Mucosa of descending colon (tissue), 3 donors: ENCODE measurements around the gene CLDN2. TPM values are rescaled to one million over a fixed set of nuclear protein-coding genes. Genes with fewer than 3 reads are reported as not detected.
"Not testable (repeated sequence)": the region's sequence is repeated elsewhere in the genome, so short reads cannot be mapped to it uniquely, and the experiment has no call there.

Source experiments
- ATAC-seq: fragments of 200-7000 bp; cut with Tn5 transposase; one replicate; pipeline ENCODE4 v1.9.1; 2020; ENCODE audit warnings: mild to moderate bottlenecking, moderate library complexity
- DNase-seq, 3 donors: peaks; one replicate each; pipeline ENCODE4 v3.0.0-alpha.2; 2020
- H3K36me3 ChIP-seq: fragments of 200-600 bp; one replicate; pipeline ENCODE4 v1.8.0; 2021; ENCODE audit warnings: low read depth, mild to moderate bottlenecking
- H3K4me1 ChIP-seq: fragments of 200-600 bp; one replicate; pipeline ENCODE4 v1.8.0; 2021; ENCODE audit warnings: low read depth, mild to moderate bottlenecking
- H3K4me3 ChIP-seq: fragments of 200-600 bp; one replicate; pipeline ENCODE4 v1.8.0; 2021; ENCODE audit warnings: mild to moderate bottlenecking
- H3K9me3 ChIP-seq: fragments of 200-600 bp; one replicate; pipeline ENCODE4 v1.8.0; 2021; ENCODE audit warnings: mild to moderate bottlenecking
- intact Hi-C, 2 donors: fragments of 100-400 bp; cut with DNase I in 1 of 2; cut with micrococcal nuclease in 1 of 2; formaldehyde crosslinking; loops; one replicate each; pipeline versions ENCODE4 v1.11.0 to v1.11.1; 2022; cut with DNase I, micrococcal nuclease
- long read RNA-seq, 2 donors: library from polyadenylated mRNA; unstranded; transcript quantifications; one replicate each; pipeline ENCODE4 v2.0.0, GENCODE V29; 2019 to 2021
- total RNA-seq, 3 donors: library from RNA; stranded (reverse); fragmentation: NEBNext Ultra II Directional in 2 of 3; extraction: Animal tissue kit (Norgen Biotek cat#: 25700) in 2 of 3; gene quantifications; one replicate each; pipeline versions ENCODE4 v1.2.1 to v1.2.4, GENCODE V29; 2021 to 2023
- TF ChIP-seq, protein P1 (sequence below): fragments of 200-600 bp; IDR thresholded peaks from one replicate; pipeline ENCODE4 v1.8.0; 2022; ENCODE audit warnings: antibody characterized with exemption, mild to moderate bottlenecking
- donor health status: DM: no; HTN: no; CAD: no; lungs with moderate emphysema.
- donor health status: DM: no; HTN: no; CAD: no.
- donor health status: DM: no; HTN: yes; CAD: no.

Gene CLDN2, protein sequence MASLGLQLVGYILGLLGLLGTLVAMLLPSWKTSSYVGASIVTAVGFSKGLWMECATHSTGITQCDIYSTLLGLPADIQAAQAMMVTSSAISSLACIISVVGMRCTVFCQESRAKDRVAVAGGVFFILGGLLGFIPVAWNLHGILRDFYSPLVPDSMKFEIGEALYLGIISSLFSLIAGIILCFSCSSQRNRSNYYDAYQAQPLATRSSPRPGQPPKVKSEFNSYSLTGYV
- under 1 TPM; 0.09 to 0.70 (median 0.22) TPM for total RNA-seq
- long read RNA-seq, donor 1, result 0 reads
- long read RNA-seq, donor 2, result 0 reads

DNA sequence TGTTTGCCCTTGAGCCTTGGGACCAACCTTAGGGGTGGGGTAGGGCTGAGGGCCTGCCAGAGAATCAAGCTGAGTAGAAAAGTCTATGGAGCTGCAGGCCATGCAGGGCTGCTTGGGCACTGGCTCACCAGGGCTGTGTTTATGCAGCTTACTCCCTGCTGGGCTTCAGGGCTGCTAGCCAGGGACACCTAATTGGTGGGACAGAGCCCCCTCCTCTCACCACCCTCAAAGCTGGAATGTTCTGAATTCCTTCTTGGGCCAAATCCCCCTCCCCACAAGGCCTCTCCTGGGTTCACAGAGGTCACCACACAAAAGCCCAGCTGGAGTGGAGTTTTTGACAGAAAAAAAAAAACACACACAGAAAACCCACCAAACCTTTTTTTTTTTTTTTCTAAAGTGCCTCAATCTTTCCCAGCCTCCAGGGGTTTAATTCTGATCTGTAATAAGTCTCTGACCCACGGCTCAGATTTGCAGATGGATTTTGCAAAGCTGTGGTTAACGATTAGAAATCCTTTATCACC lies at the start of gene CLDN2:
CLDN2 (plus strand) TSS at position 471 of the 521 bp plus-strand sequence. CDS start 7,827 bp downstream, outside the sequence.
- Histone ChIP-seq H3K9me3 (no peaks in the 10 kb centered on the region), H3K4me1 (no peaks in the 10 kb centered on the region), H3K4me3 (no peak within 1 kb of the TSS), H3K36me3 (no peaks in the 10 kb centered on the region)
- no peak for DNase-seq
- intact Hi-C loops, result no loop called here
- ATAC-seq, result no peak
- TF ChIP-seq, protein P1, sequence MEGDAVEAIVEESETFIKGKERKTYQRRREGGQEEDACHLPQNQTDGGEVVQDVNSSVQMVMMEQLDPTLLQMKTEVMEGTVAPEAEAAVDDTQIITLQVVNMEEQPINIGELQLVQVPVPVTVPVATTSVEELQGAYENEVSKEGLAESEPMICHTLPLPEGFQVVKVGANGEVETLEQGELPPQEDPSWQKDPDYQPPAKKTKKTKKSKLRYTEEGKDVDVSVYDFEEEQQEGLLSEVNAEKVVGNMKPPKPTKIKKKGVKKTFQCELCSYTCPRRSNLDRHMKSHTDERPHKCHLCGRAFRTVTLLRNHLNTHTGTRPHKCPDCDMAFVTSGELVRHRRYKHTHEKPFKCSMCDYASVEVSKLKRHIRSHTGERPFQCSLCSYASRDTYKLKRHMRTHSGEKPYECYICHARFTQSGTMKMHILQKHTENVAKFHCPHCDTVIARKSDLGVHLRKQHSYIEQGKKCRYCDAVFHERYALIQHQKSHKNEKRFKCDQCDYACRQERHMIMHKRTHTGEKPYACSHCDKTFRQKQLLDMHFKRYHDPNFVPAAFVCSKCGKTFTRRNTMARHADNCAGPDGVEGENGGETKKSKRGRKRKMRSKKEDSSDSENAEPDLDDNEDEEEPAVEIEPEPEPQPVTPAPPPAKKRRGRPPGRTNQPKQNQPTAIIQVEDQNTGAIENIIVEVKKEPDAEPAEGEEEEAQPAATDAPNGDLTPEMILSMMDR, result no peak

DNA sequence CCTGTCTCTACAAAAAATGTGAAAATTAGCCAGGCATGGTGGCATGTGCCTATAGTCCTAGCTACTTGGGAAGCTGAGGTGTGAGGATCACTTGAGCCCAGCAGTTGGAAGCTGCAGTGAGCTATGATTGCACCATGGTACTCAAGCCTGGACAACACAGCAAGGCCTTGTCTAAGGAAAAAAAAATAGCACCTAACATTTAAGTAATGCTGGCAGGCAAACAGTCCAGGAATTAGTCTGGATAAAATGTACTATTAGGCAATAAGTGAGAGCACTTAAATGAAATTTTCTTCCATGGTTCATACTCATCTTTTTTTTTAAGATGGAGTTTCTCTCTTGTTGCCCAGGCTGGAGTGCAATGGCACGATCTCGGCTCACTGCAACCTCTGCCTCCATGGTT lies 47.4 kb upstream of the CLDN2 start:
- H3K9me3 ChIP-seq, H3K36me3 ChIP-seq, ATAC-seq, H3K4me1 ChIP-seq, H3K4me3 ChIP-seq, DNase-seq, intact Hi-C loops: not testable (repeated sequence)

DNA sequence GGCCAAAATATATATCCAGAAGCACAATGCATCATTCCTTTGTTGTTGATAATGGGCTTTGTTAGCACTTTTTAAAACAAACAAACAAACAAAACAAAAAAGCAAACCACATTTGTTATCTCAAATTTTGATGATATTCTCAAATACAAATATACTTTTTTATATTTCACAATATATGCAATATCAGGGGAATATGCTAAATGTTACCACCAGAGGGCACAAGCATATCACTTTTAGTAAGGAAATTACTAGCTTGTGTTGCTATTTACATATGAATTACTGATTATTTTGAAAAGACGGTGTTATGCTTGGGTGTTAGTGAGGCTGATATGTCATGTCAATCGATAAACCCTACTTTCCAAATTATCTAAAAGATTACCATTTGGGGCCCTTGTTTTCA lies 46.1 kb upstream of the CLDN2 start:
- no peak overlapping the region for H3K4me3 ChIP-seq
- no peaks in the 10 kb centered on the region for H3K36me3 ChIP-seq
- ATAC-seq (no peak), DNase-seq (peak in 1 of 3 donors; percentile 9)
- no peaks in the 10 kb centered on the region for H3K4me1 ChIP-seq
- H3K9me3 ChIP-seq, result no peaks in the 10 kb centered on the region
- intact Hi-C loops, result no loop called here
- TF ChIP-seq, protein P1, result no peak

DNA sequence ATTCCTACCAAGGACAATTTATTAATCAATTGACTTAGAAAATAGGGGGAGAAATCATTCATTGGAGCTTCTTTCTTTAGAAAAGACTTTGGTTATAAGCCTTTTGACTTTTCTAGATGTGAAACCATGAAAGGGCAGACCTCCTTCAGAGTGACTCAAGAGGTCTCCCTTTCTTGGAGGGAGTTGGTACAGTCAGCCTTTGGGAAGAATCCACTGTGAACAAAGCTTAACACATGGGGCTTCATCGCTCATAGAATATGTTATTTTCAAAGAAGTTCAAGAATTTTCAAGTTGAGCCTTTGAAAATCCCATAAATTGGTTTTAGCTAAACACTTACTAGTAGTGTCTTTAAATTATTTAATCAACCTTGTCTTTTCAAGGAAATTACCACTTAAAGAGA lies 45.1 kb upstream of the CLDN2 start:
- Histone ChIP-seq H3K36me3 (no peaks in the 10 kb centered on the region), H3K9me3 (no peaks in the 10 kb centered on the region), H3K4me3 (no peak overlapping the region), H3K4me1 (no peaks in the 10 kb centered on the region)
- DNase-seq (no peak), ATAC-seq (no peak)
- intact Hi-C loops, result no loop called here
- TF ChIP-seq, protein P1, result no peak

DNA sequence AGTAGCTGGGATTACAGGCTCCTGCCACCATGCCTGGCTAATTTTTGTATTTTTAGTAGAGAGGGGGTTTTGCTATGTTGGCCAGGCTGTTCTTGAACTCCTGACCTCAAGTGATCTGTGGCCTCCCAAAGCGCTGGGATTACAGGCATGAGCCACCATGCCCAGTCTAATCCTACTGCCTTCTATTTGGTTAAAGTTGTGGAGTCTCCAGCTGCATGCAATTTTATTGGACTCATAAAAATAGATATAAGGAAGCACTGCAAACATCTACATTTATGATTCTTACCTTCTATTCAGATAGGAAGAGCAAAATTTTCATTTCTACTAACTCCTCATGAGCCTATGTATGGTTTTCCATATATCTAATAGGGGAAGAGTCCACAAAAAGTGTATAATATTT lies 30.7 kb upstream of the CLDN2 start:
- ATAC-seq (peak; percentile 52), DNase-seq (no peak)
- no peaks in the 10 kb centered on the region for H3K36me3 ChIP-seq
- H3K4me1 ChIP-seq, result no peaks in the 10 kb centered on the region
- intact Hi-C loops, result no loop called here
- no peaks in the 10 kb centered on the region for H3K9me3 ChIP-seq
- TF ChIP-seq, protein P1, result no peak
- H3K4me3 ChIP-seq, result no peak overlapping the region

DNA sequence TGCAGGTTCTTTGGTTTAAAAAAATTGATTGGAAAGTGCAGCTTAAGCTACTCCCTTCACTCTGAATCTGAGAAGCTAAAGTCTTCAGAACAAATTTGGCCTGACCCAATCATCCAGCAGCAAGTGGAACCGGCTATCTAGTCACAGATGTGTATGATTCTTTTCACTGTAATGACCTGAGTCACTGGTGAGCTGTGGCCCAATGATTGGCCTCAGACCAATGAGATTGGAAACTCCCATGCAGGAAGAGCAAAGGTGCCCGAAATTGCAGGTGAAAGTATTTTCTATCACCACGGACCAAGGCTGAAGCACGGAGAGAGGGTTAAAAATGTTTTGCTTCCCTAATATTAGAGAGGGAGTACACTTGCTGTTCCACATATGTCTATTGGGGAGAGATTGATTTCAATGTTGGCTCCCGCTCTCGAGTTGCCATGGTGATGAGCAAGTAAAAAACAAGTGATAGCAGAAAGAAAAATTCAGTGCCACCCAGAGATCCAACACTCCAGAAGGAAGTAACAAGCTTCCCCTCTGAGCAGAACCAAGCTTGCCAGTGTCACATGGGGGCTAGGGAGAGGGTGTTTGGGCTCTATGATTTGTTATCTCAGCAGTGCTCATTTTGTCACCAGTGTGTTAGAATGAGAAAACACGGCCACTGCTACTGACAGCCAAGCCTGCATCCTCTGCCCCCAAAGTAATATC lies 28.3 kb upstream of the CLDN2 start:
- Histone ChIP-seq H3K36me3 (no peaks in the 10 kb centered on the region), H3K9me3 (no peaks in the 10 kb centered on the region), H3K4me1 (no peaks in the 10 kb centered on the region), H3K4me3 (no peak overlapping the region)
- DNase-seq, result no peak
- TF ChIP-seq, protein P1, result no peak
- intact Hi-C loops, result no loop called here
- peak; percentile 24 for ATAC-seq
